GM21717 (cell line): ENCODE data around the gene RAB26.

Source experiments
- ATAC-seq: cut with Tn5 transposase; IDR thresholded peaks from one replicate; pipeline ENCODE4 v1.9.1; 2021; ENCODE audit warnings: mild to moderate bottlenecking, moderate library complexity; ENCODE audit not compliant: unreplicated experiment

Gene RAB26

DNA sequence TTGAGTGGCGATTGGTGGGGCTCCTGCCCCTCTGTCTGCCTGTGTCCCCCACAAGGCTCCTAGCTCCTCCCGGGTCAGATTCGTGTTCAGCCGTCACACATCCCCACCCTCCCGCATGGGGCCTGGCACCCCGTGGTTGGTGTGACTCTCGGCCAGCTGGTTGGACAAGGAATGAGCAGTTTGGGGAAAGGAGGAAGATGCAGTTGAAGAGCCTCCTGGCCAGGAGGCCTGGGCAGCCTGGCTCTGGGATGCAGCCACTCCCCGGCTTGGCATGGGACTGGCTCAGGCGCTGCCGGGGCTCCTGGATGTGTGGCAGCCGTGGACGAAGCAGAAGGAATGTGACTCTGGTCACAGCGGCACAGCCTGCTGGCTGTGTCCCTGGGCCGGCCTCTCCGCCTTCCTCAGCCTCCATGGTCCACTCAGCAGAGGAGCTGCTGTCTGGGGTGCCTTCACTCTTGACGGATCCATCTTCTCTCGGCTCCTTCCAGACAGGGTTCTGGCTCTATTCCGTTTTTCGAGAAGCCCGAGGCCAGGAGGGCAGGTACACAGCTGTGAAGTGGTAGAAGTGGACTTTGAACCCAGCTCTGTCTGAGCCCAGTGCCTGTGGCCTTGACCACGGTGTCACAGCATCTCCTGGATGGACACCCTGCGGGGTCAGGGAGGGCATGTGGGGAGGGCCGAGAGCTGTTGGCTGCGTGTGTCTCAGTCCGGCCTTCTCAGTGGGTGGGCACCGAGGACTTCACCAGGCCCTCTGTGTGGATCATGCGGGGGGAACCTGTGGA lies 9.2 kb downstream of the RAB26 start:
- ATAC-seq: no peak

DNA sequence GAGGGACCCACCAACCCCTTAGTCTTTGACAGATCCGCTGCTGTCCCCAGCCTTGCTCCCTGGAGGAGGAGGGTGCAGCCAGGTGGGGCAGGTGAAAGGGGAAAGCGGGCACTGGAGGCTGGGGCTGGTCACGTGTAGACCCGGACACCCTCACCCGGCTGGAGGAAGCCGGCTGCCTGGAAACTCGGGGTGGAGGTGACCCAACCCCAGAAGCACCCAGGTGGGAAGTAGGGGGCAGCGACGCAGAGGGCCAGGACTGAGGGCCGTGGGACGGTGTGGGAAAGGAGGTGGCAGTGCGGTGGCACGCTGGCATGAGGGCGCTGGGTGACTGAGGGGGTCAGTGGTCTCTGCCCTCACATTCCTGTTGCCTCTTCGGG lies 9.8 kb downstream of the RAB26 start:
- no peak for ATAC-seq

DNA sequence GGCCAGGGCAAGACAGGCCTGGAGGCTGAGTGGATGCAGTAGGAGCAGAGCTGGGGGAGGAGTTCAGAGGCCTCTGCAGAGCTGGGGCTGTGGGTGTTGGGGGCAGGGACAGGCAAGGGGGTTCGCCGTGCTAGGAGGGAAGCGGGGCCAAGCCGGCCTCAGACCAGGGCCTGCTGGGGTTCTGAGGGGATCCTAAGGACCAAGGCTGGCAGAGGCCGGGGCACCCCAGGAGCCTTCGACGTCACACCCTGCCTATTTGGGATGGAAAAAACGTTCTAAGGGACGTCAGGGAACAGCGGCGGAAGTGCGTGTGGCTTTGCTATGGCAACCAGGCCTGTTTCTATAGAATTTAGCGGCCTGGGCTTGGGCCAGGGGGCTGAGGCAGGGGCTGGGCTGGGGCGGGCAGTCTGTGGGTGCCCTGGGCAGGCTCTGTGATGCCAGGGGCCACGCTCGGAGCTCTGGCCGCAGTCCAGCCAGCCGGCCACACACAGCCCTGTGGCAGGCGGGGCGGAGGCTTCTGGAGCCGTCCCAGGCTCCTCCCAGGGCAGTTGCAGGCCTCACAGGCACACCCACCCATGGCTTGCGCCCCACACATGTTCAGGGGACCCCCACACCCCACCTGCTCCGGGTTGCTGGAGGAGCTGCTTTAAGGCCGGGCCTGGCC lies 10.9 kb downstream of the RAB26 start:
- no peak for ATAC-seq

DNA sequence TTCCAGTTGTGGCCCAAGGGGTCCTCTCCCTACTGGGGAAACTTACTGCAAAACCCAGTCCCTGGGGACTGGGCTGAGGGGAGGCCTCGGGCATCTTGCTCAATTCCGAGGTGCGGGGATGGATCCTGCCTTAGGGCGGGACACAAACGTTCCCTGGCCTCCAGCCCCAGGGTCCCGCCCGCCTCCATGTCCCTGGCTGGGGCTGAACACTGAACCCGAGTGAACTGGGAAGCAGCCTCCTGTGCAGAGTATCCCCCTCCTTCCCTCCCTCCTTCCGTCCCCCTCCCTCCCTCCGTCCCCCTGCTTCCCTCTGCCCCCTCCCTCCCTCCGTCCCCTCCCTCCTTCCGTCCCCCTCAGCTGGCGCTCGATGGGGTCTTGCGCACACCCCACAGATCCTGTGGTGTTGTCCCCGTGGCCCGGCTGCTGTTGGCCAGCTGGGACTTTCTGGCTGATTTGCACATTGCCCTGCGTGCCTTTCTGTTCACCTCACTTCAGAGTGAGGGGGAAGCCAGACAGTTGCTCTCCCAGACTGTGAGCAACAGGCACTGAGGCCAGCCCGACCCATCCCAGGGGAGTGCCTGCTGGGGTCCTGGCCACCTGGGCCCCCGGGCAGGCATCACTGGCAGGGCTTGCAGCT lies 12.6 kb downstream of the RAB26 start:
- ATAC-seq: no peak

DNA sequence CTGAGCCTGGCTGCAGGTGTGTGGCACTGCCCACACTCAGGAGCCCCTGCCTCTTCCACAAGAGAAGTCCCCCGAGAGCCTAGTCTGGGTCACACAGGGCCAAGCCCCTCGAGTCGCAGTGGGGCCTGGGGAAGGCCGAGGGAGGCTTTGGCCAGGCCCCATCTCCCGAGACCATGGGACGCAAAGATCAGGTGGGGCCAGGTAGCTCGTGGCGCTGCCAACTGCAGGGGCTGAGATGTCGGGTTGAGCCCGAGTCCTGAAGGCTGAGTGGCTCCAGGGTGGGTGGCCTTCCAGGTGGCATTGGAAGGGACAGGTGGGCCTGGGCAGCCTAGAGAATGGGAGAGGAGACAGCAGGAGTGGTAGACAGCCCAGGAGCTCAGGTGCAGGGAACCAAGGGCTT lies 13.5 kb downstream of the RAB26 start:
- ATAC-seq: no peak

DNA sequence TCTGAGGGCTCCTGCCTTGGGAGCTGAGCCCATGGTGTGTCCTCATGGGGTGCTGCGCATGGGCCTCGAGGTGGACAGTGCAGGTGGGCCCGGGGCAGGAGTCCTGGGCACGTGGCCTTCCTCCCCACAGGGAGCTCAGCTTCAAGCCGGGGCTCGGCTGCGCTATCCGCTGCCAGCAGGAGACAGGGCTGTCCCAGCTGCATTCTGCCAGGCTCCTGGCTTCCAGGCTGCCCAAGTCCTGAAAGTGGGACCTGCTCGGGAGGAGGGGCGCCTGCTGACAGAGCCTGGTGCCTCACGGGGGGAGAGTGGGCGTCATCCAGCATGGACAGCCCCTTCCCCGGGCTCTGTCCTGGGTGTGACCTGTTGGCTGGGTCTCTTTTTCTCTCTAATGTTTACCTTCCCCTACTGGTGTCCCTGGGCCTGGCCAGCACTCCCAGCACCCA lies 14.3 kb downstream of the RAB26 start:
- no peak for ATAC-seq

DNA sequence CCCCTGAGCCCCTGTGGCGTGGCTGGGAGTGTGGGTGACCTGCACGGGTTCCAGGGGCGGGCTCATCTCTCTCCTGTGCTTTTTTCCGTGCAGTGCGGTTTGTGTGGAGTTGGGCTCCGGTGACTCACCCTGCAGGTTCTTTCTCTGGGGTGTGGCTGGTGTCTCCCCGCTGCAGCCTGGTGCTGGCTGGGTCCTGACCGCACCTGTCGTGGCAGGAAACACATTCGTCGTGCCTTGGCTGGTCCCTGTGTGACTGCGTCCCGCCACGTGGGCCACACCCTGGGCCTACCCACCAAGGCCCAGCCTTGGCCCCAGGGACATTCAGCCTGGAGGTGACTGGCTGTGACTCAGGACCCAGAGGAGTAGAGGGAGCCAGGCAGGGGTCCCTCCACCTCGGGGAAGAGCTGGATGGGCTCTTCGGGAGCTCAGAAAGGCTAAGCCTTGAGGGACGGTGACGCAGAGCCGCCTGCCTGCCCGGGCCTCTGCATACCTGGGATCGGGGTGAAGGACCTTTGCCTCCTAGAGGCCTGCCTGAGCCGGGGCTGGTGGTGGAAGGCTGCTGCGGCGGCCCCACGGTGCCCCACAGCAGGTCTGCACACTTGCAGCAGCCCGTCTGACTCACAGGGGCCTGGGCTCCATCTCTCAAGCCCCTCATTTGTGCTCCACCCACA lies 14.9 kb downstream of the RAB26 start:
- no peak for ATAC-seq

DNA sequence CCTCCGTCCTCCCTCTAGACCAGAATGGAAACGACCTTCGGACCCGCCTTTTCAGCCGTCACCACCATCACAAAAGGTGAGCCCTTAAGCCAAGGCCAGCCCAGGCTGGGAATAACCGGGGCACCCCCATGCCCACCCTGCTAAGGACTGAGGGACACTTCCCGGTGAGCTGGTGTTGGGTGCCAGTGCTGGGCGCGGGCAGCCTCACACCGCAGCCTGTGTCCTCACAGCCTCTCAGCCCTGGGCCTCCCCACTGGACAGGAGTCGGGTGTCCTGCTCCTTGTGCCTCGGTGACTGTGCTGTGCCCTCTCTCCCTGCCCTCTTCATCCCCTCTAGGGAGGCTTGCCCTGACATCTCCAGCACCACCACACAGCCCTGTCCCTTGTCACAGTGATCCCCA lies 17.4 kb downstream of the RAB26 start:
- no peak for ATAC-seq

DNA sequence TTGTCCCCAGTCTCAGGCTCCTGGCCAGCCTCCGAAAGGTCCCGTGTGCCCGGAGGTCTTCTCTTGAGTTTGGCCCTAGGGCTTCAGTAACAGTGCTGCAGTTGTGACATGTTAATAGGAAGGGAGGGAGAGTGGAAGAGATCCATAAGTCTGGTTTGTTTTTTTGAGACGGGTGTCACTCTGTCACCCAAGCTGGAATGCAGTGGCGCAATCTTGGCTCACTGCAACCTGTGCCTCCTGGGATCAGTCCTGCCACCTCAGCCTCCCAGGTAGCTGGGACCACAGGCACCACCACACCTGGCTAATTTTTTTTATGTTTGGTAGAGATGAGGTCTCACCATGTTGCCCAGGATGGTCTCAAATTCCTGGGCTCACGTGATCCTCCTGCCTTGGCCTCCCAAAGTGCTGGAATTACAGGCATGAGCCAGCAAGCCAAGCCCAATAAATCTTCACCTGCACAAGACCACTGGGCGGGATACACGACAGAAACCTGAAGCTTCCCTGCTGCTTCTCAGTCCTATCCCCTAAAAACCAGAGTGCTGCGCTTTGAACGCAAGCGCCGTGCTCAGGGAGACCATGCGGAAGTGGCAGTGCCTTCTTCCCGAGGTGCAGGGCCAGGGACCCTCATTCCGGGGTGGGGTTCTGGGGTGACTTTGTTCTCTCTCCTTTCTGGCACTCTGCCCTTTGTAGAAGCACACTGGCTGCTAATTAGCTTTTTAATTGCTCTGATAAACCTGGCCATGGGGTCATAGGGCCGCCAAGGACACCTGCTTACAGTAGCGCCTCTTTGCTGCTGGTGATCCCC lies 18.0 kb downstream of the RAB26 start:
- ATAC-seq: no peak

DNA sequence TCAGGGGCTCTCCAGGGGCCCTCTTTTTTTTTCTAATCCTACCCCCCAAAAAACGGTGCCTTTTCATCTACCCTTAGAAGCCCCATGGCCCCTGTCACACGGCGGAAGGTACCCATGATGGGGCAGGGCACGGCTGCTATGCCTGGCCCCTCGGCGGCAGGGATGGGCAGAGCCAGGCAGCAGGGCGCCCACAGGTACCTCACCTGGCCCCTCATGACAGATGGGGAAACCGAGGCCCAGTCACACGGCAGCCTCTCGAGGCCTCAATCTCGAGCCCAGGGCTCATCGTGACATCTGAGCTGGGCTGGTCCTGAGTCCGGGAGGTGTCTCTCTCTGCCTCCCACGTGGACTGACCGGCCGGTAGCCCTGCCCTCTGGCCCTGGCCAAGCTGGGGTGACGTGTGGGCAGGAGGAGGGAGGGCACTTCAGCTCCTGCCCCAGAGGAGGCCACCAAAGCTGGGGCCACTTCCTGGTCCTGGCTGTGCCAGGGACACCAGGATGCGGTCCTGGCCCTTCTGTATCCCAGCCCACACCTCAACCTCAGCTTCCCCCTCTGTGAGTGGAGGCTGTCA lies 18.7 kb downstream of the RAB26 start:
- ATAC-seq: no peak

DNA sequence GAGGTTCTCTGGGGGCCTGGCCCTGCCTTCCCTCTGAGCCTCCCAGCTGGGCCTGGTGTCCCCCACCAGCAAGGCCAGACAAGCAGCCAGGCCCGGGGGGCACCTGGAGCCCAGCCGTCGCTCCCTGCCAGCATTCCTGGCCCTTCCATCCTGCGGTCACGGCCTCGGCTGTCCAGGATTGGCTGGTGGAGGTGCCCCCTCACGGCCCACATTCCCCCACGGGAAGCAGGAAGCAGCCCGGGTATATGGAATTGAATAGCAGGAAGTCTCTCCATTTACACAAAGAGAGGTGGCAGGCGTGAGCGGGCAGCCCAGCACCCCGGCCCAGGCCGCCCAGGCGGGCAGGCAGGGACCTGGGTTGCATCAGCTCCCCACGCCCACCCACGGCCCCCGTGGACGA lies 21.7 kb downstream of the RAB26 start:
- ATAC-seq: no peak

DNA sequence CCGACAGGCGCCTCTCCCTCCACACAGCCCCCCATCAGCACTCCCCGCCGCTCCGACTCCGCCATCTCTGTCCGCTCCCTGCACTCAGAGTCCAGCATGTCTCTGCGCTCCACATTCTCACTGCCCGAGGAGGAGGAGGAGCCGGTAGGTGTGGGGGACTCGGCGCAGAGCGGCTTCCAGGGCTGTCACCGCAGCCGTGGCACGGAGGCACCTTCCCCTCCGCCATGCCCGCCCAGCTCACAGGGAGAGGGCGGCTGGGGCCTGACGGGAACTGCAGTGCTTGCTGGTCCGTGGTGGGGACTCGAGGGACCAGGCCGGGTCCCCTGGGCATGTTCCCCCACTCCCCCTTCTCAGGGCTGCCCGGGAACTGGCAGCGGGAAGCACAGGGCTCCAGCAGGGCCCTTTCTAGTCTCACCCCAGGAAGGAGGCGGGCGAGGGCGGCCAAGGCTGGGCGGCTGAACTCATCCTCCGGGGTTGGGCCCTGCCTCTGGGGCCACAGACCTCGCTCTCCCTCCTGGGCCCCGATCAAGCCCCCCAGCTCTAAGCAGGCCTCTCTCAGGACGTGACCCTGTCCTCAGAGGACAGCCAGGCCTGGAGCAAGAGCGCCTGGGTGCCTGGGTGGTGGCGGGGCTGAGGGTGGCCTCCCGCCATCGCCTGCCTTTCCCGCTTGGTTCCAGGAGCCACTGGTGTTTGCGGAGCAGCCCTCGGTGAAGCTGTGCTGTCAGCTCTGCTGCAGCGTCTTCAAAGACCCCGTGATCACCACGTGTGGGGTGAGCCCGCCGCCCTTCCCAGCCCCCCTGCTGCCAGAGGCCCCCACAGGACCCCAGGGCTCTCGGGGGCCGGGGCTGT lies 22.4 kb downstream of the RAB26 start:
- ATAC-seq: no peak

DNA sequence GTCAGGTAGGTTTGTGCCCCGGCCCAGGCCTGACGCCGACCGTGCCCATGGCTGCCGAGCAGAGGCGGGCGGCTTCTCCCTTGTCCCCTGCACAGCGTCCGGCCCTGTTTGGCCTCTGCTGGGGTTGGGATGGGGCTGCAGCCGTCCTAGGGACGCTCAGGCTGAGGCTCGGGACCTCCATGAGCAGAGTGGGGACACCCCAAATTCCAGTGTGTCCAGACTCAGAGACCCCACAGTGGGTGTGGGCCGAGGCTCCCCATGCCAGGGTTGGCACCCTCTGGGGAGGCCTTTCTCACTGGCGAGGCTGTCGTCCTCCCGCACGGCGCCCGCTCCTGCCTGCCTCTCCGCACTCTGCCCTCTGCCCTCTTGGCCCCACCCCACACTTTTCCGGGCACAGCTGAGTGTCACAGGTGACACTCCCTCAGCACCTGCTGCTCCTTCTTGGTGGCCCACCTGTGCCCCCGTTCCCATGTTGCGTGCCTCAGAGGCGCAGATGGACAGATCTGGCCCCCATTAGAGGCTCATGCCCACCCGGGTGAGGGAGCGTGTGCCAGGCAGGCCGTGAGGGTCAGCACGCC lies 23.3 kb downstream of the RAB26 start:
- no peak for ATAC-seq

DNA sequence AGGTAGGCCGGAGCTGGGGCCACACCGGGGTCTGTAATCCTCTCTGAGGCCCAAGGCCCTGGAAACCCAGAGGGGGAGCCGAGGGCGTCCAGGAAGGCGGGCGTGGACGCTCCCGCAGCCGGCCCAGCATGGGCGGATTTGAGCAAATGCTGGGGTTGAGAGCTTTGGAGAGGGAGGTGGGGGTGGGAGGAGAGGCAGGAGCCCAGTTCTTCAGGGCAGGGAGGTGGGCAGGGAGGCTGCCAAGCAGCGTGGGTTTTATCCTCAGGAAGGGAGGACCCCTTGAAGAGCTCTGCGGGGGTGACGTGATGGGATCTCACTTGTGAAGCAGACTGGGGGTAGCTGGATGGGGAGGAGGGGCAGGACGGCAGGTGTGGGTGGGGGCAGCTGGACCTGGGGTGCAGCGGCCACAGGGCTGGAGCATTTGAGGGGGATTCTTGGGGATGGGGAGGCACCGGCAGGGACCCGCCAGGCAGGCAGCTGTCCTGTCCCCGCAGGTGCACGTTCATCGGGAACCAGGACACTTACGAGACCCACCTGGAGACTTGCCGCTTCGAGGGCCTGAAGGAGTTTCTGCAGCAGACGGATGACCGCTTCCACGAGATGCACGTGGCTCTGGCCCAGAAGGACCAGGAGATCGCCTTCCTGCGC lies 24.4 kb downstream of the RAB26 start:
- ATAC-seq: no peak

DNA sequence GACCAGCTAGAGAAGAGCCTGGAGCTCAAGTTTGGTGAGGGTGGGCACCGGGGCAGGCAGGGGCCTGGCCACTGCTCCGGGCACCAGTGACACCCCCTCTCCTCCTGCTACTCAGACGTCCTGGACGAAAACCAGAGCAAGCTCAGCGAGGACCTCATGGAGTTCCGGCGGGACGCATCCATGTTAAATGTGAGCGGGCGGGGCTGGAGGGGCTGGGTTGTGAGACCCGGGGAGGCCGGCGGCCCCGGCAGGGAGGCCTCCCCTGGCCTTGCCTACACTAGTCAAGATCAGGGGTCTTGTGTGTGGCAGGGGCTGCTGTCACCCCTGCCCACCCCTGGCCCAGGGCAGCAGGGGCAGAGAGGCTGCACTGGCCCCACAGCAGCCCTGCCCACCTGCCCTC lies 24.9 kb downstream of the RAB26 start:
- ATAC-seq: no peak

DNA sequence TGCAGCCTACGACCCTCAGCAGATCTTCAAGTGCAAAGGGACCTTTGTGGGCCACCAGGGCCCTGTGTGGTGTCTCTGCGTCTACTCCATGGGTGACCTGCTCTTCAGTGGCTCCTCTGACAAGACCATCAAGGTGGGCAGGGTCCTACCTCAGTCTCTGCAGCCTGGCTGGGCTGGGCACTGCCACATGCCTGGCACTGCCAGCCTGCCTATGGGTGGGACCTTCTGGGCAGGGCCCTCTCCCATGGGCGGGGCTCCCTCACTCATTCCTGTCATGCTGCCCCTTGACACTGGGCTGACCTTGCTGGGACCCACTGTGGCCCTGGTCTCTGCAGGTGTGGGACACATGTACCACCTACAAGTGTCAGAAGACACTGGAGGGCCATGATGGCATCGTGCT lies 25.5 kb downstream of the RAB26 start:
- no peak for ATAC-seq

DNA sequence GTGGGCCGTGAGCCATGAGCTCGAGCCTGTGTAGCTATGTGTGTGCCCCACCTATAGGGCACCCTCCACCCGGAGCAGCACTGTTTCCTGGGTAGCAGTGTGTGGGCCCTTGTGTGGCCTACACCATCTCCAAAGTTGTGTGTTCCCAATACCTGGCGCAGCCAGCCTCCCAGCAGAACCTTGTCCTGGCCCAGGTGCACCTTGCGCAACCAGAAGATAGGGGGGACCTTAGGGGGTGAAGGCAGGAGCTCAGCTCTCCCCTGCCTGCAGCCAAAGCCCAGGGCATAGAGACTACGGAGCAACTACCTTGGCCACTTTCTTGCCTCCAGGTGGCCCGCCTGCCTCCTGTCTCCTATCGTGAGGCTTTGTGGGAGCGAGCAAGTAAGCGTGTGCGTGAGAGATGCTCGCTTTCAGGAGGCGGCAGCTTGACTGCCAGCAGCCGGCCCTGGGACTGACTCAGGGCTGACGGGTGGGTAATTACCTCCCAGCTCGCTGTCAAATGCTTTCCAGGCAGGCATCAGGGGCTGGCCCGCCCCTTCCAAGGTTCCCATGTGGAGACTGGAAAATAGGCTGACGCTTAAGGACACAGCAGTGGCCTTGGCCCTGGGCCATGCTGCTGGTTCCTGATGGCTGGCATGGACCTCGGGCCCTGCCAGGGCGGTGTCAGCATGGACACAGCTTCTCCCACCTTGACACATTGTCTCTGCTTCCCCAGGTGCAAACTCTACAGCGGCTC lies 26.1 kb downstream of the RAB26 start:
- no peak for ATAC-seq

DNA sequence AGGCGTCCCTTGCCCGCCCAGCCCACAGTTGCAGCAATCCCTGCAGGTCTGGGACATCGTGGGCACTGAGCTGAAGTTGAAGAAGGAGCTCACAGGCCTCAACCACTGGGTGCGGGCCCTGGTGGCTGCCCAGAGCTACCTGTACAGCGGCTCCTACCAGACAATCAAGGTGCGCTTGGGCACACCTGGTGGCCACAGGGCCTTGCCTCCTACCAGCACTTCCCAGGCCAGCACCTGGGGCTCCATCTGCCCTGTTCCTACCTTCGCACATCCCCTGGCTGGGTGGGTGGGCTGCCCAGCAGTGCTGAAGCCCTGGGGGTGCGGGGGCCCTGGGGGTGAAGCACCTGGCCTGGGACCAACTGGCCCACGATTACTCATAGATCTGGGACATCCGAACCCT lies 27.0 kb downstream of the RAB26 start:
- no peak for ATAC-seq
